ENCODE measurements around the gene CYB5R4. TPM values are rescaled to one million over a fixed set of nuclear protein-coding genes. Genes with fewer than 3 reads are reported as not detected.

CYB5R4 gene
- total RNA-seq, 1 experiment from 2014 or later, result 17.5 TPM

- Mint-ChIP-seq H3K9me3 (peaks cover 0 to 3% of the 10 kb centered on the region in 2 experiments; a peak in 2 of 5 replicates), H3K4me1 (peaks cover 29 to 30% of the 10 kb centered on the region in 2 experiments), H3K4me3 (no peak overlapping the region), H3K36me3 (ENCODE audit: insufficient read depth in 1 of 3, low read depth in 3 of 3) (peaks cover 0 to 4% (median 0%) of the 10 kb centered on the region in 3 experiments; a peak in 3 of 7 replicates), H3K27ac (no peak overlapping the region; a peak in 1 of 7 replicates), H3K27me3 (ENCODE audit: low read depth) (no peaks in the 10 kb centered on the region)
- no peak overlapping the region for H3K18ac ChIP-seq (ENCODE audit: insufficient read length, low read depth, low read length)
- H2BK15ac ChIP-seq (ENCODE audit: low read depth, low read length), result no peak overlapping the region
- WGBS (ENCODE audit: extremely low coverage, insufficient read length, low lambda C conversion rate), result no CpG with 5 or more reads among the region's 2 CpGs
- no peak overlapping the region for H2BK20ac ChIP-seq (ENCODE audit: low read depth, low read length, poor library complexity, severe bottlenecking)
- no peaks in the 10 kb centered on the region for H3K9me3 ChIP-seq (ENCODE audit: control insufficient read depth, low read depth, low read length)
- H3T11ph ChIP-seq (ENCODE audit: low read length), result no peak overlapping the region
- H2BK5ac ChIP-seq (ENCODE audit: insufficient read length, low read length), result no peak overlapping the region
- H3K4me2 ChIP-seq (ENCODE audit: insufficient read depth, insufficient read length, low read length), result no peak overlapping the region
- no peak overlapping the region for H3K23ac ChIP-seq (ENCODE audit: insufficient read length, low read depth, low read length)
- H4K8ac ChIP-seq (replicated peaks; ENCODE audit: insufficient read length, low read depth, low read length), result no peak overlapping the region
- no peak overlapping the region for H2BK120ac ChIP-seq (ENCODE audit: low read depth, low read length, poor library complexity, severe bottlenecking)
- H3K56ac ChIP-seq (ENCODE audit: insufficient read length, low read depth, low read length), result no peak overlapping the region
- no peaks in the 10 kb centered on the region for H4K20me1 ChIP-seq (ENCODE audit: control insufficient read depth, insufficient read depth, insufficient read length)
- H4K5ac ChIP-seq (ENCODE audit: insufficient read length, low read depth, low read length), result no peak overlapping the region
- H3K27ac ChIP-seq (ENCODE audit: insufficient read length, low read depth, low read length), result no peak overlapping the region
- H2AFZ ChIP-seq (ENCODE audit: low read length), result no peak overlapping the region
- no peak for TF ChIP-seq CTCF (conservative IDR thresholded peaks at IDR 0.05)
- H2BK12ac ChIP-seq (ENCODE audit: insufficient read length, low read depth, low read length), result no peak overlapping the region
- DNase-seq, result no peak
- H3K14ac ChIP-seq (ENCODE audit: insufficient read depth, low read length), result no peak overlapping the region
- H2AK5ac ChIP-seq (ENCODE audit: insufficient read length, low read length), result no peak overlapping the region
- no peaks in the 10 kb centered on the region; the same call in 1 of the 2 replicates for H3K4me1 ChIP-seq (ENCODE audit: insufficient read depth, low read length)
- no peak overlapping the region for H3K9ac ChIP-seq (ENCODE audit: extremely low read depth, insufficient read length, low read length)
- no peak overlapping the region for H4K91ac ChIP-seq (ENCODE audit: insufficient read length, low read depth, low read length)
- no peaks in the 10 kb centered on the region for H3K23me2 ChIP-seq (ENCODE audit: insufficient read length, low read depth, low read length, poor library complexity, severe bottlenecking)
- H3K79me1 ChIP-seq (ENCODE audit: insufficient read depth, low read depth, low read length, poor library complexity, severe bottlenecking), result peaks cover 7% of the 10 kb centered on the region
- no peaks in the 10 kb centered on the region for H3K27me3 ChIP-seq (ENCODE audit: insufficient read depth, low read length)
- H3K79me2 ChIP-seq (ENCODE audit: insufficient read depth, low read length), result peaks cover 1% of the 10 kb centered on the region; the same call in 1 of the 2 replicates
- H3K4ac ChIP-seq (ENCODE audit: low read depth, low read length), result no peak overlapping the region
Measured at GRCh38 chr6:83908813-83909212, 49.3 kb downstream of the CYB5R4 start.

Measured in H9 (cell line).